HEK293 (cell line): Measurements from ENCODE around the gene KCNJ15.

Experiments
- AEBP2 ChIP-seq: fragments of 450-650 bp; formaldehyde crosslinking; IDR thresholded peaks from 2 replicates; pipeline ENCODE4 v1.5.1; 2016; ENCODE audit warnings: missing biosample characterization, missing genetic modification characterization, borderline replicate concordance
- GLI4 ChIP-seq: fragments of 450-650 bp; formaldehyde crosslinking; IDR thresholded peaks from 2 replicates; pipeline ENCODE4 v1.5.1; 2016; ENCODE audit warnings: missing biosample characterization, missing genetic modification characterization
- HOXD13 ChIP-seq: sonication (generic); formaldehyde crosslinking; IDR thresholded peaks from 2 replicates; pipeline ENCODE4 v1.8.0; 2022; ENCODE audit warnings: missing genetic modification reagents, borderline replicate concordance
- IKZF3 ChIP-seq: fragments of 450-650 bp; IDR thresholded peaks from 2 replicates; pipeline ENCODE4 v1.5.0; 2018; ENCODE audit warnings: missing biosample characterization, mild to moderate bottlenecking, missing genetic modification characterization, moderate library complexity
- KLF16 ChIP-seq: fragments of 450-650 bp; formaldehyde crosslinking; IDR thresholded peaks from 2 replicates; pipeline ENCODE4 v1.5.1; 2017; ENCODE audit warnings: missing biosample characterization, missing genetic modification characterization
- KLF17 ChIP-seq: fragments of 450-650 bp; formaldehyde crosslinking; IDR thresholded peaks from 2 replicates; pipeline ENCODE4 v1.5.1; 2016; ENCODE audit warnings: missing biosample characterization, missing genetic modification characterization
- KLF7 ChIP-seq: fragments of 450-650 bp; formaldehyde crosslinking; IDR thresholded peaks from 2 replicates; pipeline ENCODE4 v1.5.1; 2016; ENCODE audit warnings: missing biosample characterization, missing genetic modification characterization, borderline replicate concordance
- MEIS1 ChIP-seq: sonication (generic); formaldehyde crosslinking; IDR thresholded peaks from 2 replicates; pipeline ENCODE4 v1.8.1; 2022; ENCODE audit warnings: missing genetic modification reagents, mild to moderate bottlenecking, borderline replicate concordance
- MZF1 ChIP-seq: fragments of 450-650 bp; formaldehyde crosslinking; IDR thresholded peaks from 2 replicates; pipeline ENCODE4 v1.5.1; 2017; ENCODE audit warnings: missing biosample characterization, missing genetic modification characterization, borderline replicate concordance
- REPIN1 ChIP-seq: fragments of 450-650 bp; formaldehyde crosslinking; IDR thresholded peaks from 2 replicates; pipeline ENCODE4 v1.5.1; 2017; ENCODE audit warnings: missing biosample characterization, missing genetic modification characterization, low read depth
- SALL2 ChIP-seq: fragments of 450-650 bp; formaldehyde crosslinking; IDR thresholded peaks from 2 replicates; pipeline ENCODE4 v1.5.0; 2017; ENCODE audit warnings: missing biosample characterization, mild to moderate bottlenecking, missing genetic modification characterization, borderline replicate concordance
- SCRT2 ChIP-seq: fragments of 450-650 bp; formaldehyde crosslinking; IDR thresholded peaks from 2 replicates; pipeline ENCODE4 v1.5.1; 2016; ENCODE audit warnings: missing biosample characterization, missing genetic modification characterization
- YY1 ChIP-seq: fragments of 450-650 bp; formaldehyde crosslinking; IDR thresholded peaks from 2 replicates; pipeline ENCODE4 v1.5.1; 2018; ENCODE audit warnings: missing biosample characterization, missing genetic modification characterization
- ZBTB10 ChIP-seq: fragments of 450-650 bp; formaldehyde crosslinking; IDR thresholded peaks from 2 replicates; pipeline ENCODE4 v1.5.1; 2016; ENCODE audit warnings: missing biosample characterization, missing genetic modification characterization
- ZBTB21 ChIP-seq: fragments of 450-650 bp; formaldehyde crosslinking; IDR thresholded peaks from 2 replicates; pipeline ENCODE4 v1.5.1; 2017; ENCODE audit warnings: missing biosample characterization, missing genetic modification characterization
- ZFHX2 ChIP-seq: fragments of 450-650 bp; formaldehyde crosslinking; conservative IDR thresholded peaks from 2 replicates; pipeline ENCODE4 v1.5.1; 2016; ENCODE audit warnings: missing biosample characterization, missing genetic modification characterization
- ZNF239 ChIP-seq: fragments of 450-650 bp; formaldehyde crosslinking; IDR thresholded peaks from 2 replicates; pipeline ENCODE4 v1.5.1; 2016; ENCODE audit warnings: missing biosample characterization, missing genetic modification characterization
- ZNF266 ChIP-seq: fragments of 450-650 bp; formaldehyde crosslinking; IDR thresholded peaks from 2 replicates; pipeline ENCODE4 v1.5.1; 2016; ENCODE audit warnings: missing biosample characterization, missing genetic modification characterization, low read depth
- ZNF354C ChIP-seq: fragments of 450-650 bp; formaldehyde crosslinking; IDR thresholded peaks from 2 replicates; pipeline ENCODE4 v1.5.1; 2016; ENCODE audit warnings: missing biosample characterization, missing genetic modification characterization, low read depth, borderline replicate concordance
- ZNF416 ChIP-seq: fragments of 450-650 bp; formaldehyde crosslinking; IDR thresholded peaks from 2 replicates; pipeline ENCODE4 v1.5.1; 2016; ENCODE audit warnings: missing biosample characterization, missing genetic modification characterization
- ZNF426 ChIP-seq: fragments of 450-650 bp; formaldehyde crosslinking; IDR thresholded peaks from 2 replicates; pipeline ENCODE4 v1.5.1; 2017; ENCODE audit warnings: missing biosample characterization, missing genetic modification characterization, mild to moderate bottlenecking, inconsistent platforms, moderate library complexity
- ZNF433 ChIP-seq: fragments of 450-650 bp; formaldehyde crosslinking; IDR thresholded peaks from 2 replicates; pipeline ENCODE4 v1.5.1; 2016; ENCODE audit warnings: missing biosample characterization, missing genetic modification characterization, low read depth
- ZNF529 ChIP-seq: fragments of 450-650 bp; formaldehyde crosslinking; IDR thresholded peaks from 2 replicates; pipeline ENCODE4 v1.5.1; 2017; ENCODE audit warnings: missing genetic modification characterization, missing biosample characterization; ENCODE audit not compliant: insufficient replicate concordance
- ZNF558 ChIP-seq: fragments of 450-650 bp; formaldehyde crosslinking; IDR thresholded peaks from 2 replicates; pipeline ENCODE4 v1.5.1; 2016; ENCODE audit warnings: missing biosample characterization, missing genetic modification characterization
- ZNF585B ChIP-seq: fragments of 450-650 bp; formaldehyde crosslinking; IDR thresholded peaks from 2 replicates; pipeline ENCODE4 v1.5.1; 2016; ENCODE audit warnings: missing biosample characterization, missing genetic modification characterization
- ZNF600 ChIP-seq: fragments of 450-650 bp; formaldehyde crosslinking; IDR thresholded peaks from 2 replicates; pipeline ENCODE4 v1.5.1; 2016; ENCODE audit warnings: missing biosample characterization, missing genetic modification characterization
- ZNF626 ChIP-seq: fragments of 450-650 bp; sonication (Bioruptor Pico); formaldehyde crosslinking; IDR thresholded peaks from 2 replicates; pipeline ENCODE4 v1.5.1; 2018; ENCODE audit warnings: missing biosample characterization, missing genetic modification characterization, inconsistent platforms
- ZNF701 ChIP-seq: fragments of 450-650 bp; formaldehyde crosslinking; IDR thresholded peaks from 2 replicates; pipeline ENCODE4 v1.5.1; 2016; ENCODE audit warnings: missing biosample characterization, missing genetic modification characterization
- ZNF704 ChIP-seq: fragments of 450-650 bp; formaldehyde crosslinking; IDR thresholded peaks from 2 replicates; pipeline ENCODE4 v1.5.1; 2016; ENCODE audit warnings: missing biosample characterization, missing genetic modification characterization
- ZNF707 ChIP-seq: fragments of 450-650 bp; formaldehyde crosslinking; IDR thresholded peaks from 2 replicates; pipeline ENCODE4 v1.5.1; 2016; ENCODE audit warnings: missing biosample characterization, missing genetic modification characterization
- ZNF768 ChIP-seq: fragments of 450-650 bp; formaldehyde crosslinking; IDR thresholded peaks from 2 replicates; pipeline ENCODE4 v1.5.1; 2018; ENCODE audit warnings: missing biosample characterization, mild to moderate bottlenecking, missing genetic modification characterization
- ZSCAN18 ChIP-seq: fragments of 450-650 bp; formaldehyde crosslinking; IDR thresholded peaks from 2 replicates; pipeline ENCODE4 v1.5.1; 2016; ENCODE audit warnings: missing biosample characterization, missing genetic modification characterization
- TF ChIP-seq, protein P1 (sequence below): fragments of 450-650 bp; formaldehyde crosslinking; IDR thresholded peaks from 2 replicates; pipeline ENCODE4 v1.5.1; 2017; ENCODE audit warnings: missing biosample characterization, missing genetic modification characterization

Gene KCNJ15

DNA sequence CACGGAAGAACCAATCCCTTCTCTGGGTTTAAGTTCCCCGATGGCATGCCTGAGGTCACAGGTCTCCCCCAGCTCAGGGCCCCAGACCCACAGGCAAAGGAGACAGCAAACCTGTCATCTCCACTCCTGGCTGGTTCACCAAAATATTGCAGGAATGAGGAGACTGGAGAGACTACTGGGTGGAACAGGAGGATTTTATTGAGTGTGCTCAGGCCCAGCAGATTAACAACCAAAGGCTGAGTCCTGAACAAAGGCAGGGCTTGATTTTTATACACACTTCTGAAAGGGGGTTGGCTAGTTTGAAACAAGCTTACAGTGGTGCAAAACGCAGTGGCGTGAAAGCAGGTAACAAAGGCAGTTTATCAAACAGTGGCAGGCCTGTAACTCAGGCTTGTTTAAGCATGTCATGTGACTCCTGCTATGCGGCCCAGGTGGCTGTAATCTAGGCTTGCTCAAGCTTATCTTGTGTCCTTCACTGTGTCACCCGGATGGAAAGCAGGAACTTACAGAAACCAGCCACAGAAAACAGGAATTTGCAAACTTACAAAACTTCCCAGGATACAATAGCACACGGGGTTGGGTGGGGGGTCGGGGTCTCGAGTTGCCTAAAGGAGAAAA lies 27.4 kb upstream of the KCNJ15 start (continued):
- TF ChIP-seq ZNF626 (tag by site-specific recombination) (peak; percentile 82; the same call in 1 of the 2 replicates), ZNF704 (no peak), HOXD13 (no peak), MZF1 (tag by site-specific recombination) (no peak), ZNF558 (tag by site-specific recombination) (0 out of 2 replicates have a peak, but pooled peaks have one; percentile 37), KLF7 (tag by site-specific recombination) (no peak), ZNF701 (tag by site-specific recombination) (no peak), ZNF433 (no peak), SALL2 (tag by site-specific recombination) (no peak), ZFHX2 (no peak), MEIS1 (CRISPR knock-in tag) (no peak), KLF16 (no peak), SCRT2 (tag by site-specific recombination) (no peak), ZNF354C (tag by site-specific recombination) (no peak), ZNF585B (tag by site-specific recombination) (no peak), ZNF600 (tag by site-specific recombination) (no peak), ZNF416 (tag by site-specific recombination) (peak; percentile 64; the same call in 1 of the 2 replicates), ZBTB10 (tag by site-specific recombination) (no peak), ZNF426 (tag by site-specific recombination) (no peak), ZNF239 (tag by site-specific recombination) (no peak), REPIN1 (tag by site-specific recombination) (no peak), KLF17 (tag by site-specific recombination) (0 out of 2 replicates have a peak, but pooled peaks have one; percentile 35), ZNF707 (tag by site-specific recombination) (no peak), AEBP2 (no peak), ZNF529 (tag by site-specific recombination) (peak; percentile 86), GLI4 (tag by site-specific recombination) (no peak), YY1 (tag by site-specific recombination) (no peak), ZSCAN18 (tag by site-specific recombination) (no peak), IKZF3 (no peak), ZNF768 (tag by site-specific recombination) (no peak), ZBTB21 (tag by site-specific recombination) (no peak), ZNF266 (tag by site-specific recombination) (no peak)
- TF ChIP-seq, protein P1, sequence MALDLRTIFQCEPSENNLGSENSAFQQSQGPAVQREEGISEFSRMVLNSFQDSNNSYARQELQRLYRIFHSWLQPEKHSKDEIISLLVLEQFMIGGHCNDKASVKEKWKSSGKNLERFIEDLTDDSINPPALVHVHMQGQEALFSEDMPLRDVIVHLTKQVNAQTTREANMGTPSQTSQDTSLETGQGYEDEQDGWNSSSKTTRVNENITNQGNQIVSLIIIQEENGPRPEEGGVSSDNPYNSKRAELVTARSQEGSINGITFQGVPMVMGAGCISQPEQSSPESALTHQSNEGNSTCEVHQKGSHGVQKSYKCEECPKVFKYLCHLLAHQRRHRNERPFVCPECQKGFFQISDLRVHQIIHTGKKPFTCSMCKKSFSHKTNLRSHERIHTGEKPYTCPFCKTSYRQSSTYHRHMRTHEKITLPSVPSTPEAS (tag by site-specific recombination): no peak
